Right hindlimb (tissue), 1 donor: ENCODE results near the gene CEND1.

Source experiments
- DNase-seq: peaks from one replicate; pipeline ENCODE4 v3.0.0-alpha.2; 2018

The CEND1 gene

GRCh38 chr11:777288-778255 lies 12.3 kb downstream of the CEND1 start, which contains the start of gene GATD1:
GATD1 (minus strand) TSS chr11:777487; CDS start chr11:777462, 25 bp downstream.
- peak; percentile 96 for DNase-seq

DNA sequence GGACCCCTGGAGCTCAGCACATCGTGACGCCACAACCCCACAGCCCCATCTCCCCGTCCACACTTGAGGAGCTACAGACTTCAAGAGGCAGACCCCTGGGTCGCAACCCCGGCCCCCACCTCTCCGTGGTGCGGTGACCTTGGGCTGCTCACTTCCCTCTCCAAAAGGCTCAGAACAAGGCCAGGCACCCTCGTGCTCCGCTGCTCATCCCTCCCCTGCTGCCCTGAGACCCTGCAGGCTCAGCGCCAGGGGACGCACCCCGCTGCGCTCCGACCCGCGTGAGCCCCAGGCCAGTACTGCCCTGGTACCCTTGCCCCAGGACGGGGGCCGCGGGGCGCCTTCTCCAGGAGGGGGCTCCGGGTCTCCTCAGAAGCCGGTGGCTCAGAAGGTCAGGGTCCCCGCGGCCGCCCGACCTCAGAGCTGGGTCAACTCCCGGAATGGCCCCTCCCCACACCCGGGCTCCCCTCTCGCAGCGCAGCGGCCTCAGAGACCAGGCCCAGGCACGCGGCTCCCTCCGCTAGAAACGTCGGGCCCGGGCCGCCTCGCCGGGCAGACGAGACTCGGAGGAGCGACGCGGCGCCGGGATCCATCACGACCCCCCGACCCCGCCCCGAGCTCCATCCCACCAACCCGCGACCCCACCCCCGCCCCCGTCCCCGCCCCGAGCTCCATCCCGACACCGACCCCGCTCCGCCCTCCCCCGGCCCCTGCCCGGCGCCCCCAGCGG lies 13.2 kb downstream of the CEND1 start:
- no peak for DNase-seq

GRCh38 chr11:776263-776560 lies 13.7 kb downstream of the CEND1 start:
- no peak for DNase-seq

- DNase-seq: no peak
Observed at GRCh38 chr11:774873-775592, 14.9 kb downstream of the CEND1 start.

DNA sequence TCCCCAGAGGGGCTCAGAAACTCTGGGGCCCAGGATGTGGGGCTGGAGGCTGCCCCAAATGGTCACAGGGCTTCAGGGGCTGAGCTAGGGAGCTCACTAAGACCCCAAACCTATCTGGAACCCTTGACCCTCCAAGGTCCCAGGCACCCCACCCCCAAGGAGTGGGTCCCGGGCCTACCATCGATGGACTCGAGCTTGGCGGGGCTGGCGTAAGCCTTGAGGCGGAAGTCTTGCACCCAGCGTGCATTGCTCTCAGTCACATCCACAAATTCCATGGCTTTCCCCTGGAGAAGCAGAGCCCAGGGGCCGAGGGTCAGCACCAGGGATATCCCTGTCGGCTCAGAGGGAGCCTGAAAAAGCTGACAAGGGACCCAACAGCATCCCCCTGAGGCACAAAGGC lies 16.1 kb downstream of the CEND1 start:
- no peak for DNase-seq

GRCh38 chr11:773425-773824 lies 16.5 kb downstream of the CEND1 start:
- DNase-seq: no peak

DNA sequence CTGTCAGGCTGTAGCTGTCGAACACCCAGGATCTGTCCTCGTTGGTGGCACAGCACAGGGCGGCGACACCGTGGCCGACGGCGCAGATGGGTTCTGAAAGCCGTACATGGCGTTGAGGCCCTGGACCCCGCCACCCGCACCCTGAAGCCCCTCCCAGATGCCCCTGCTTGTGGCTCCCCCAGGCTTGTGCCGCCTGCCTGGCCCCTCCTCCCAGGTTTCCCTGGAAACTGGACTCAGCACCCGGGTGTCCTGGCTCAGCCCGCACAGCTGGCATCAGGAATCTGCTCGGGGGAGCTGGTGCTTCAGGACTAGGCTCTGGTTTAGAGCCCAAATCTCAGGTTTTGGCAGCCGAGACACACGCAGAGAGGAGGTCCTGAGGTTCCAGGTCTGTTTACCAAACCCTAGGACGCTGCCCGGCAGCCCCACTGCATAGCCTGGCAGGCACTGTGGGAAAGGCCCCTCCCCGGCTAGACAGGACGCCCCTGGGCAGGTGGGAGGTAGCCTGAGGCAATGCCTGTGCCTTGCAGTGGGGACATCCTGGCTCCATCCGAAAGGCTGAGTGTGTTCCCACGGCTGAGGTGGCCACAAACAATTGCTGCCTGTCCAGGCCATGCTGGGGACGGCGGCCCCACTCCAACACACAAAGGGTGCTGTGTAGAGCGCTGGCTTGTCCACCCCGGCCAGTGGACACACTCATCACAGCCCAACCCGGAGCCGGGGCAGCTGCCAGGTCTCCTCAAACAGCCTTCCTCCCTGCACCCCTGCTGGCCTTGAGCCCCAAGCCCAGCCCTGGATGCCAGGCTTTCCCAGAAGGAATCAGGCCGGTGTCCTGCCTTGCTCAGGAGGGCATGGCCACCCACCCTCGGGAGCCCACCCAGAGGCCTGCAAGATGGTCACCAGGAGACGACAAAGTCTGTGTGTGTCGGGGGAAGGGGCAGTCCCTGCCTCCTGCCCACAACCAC lies 17.2 kb downstream of the CEND1 start:
- DNase-seq: no peak

DNA sequence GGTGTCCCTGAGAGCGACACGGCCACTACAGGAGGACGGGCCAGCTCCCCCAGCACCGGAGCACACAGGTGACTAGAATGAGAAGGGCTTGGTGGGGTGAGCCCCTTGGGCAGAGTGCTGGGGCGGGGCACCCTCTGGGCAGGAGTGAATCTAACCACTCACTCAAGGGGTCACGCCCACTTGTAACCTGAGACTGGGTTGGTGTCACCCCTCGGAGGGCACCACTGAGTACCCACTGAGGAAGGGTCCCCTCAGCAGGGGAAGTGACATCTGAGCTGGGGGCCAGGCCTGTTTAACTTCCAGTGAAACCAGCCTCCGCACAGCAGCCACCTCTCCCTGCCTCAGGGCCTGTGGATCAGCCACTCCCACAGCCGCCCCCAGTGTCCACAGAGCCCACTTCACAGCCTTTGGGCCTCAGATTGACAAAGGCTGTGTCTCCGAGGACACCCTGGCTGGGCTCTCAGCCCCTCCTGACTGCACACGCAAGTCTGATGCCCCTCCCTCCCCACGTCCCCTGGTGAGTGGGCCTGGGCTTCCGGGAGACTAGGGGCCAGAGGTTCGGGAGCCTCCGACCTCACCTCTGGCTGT lies 18.2 kb downstream of the CEND1 start:
- no peak for DNase-seq

GRCh38 chr11:770642-771616 lies 19.0 kb downstream of the CEND1 start:
- no peak for DNase-seq

- no peak for DNase-seq
Observed at GRCh38 chr11:769887-770641, 19.8 kb downstream of the CEND1 start.

- DNase-seq: no peak
Observed at GRCh38 chr11:767238-767637, 22.7 kb downstream of the CEND1 start.

GRCh38 chr11:766936-767210 lies 23.0 kb downstream of the CEND1 start:
- DNase-seq: no peak

DNA sequence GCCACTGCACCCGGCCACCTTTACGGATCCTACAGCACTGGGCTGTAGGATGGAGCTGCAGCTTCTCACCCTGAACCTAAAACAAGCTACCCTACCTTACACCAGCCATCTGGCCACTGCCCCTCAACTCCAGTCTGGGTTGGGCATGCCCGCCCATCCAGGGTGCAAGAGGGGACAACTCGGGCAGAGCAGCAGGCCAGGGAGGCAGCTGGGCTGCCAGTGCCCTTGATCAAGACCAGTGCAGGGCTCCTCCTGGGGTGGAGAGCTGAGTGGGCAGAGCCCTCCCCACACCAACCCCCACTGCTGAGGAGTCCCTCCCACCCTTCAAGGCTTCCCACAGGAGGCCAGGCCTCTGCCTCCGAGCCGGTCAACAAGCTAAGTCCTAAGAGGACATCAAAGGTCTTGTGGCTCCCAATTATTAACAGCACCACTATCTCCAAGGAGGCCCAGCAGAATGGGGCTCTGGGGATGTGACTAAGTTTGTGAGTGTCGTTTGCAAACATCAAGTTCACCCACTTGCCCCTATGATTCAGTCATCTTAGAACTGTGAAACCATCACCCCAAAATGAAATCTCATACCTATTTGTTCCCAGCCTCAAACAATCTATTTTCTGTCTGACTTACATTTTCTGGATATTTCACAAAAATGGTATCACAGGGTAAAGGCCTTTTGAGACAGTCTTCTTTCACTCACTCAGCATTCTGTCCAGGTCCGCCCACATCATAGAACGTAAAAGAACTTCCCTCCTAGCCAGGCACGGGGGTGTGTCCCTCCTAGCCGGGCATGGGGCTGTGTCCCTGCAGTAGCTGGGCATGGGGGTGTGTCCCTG lies 23.6 kb downstream of the CEND1 start:
- DNase-seq: no peak

- no peak for DNase-seq
Observed at GRCh38 chr11:765802-766091, 24.1 kb downstream of the CEND1 start.

GRCh38 chr11:765025-765801 lies 24.7 kb downstream of the CEND1 start:
- DNase-seq: peak; percentile 53

GRCh38 chr11:764322-765024 lies 25.4 kb downstream of the CEND1 start:
- DNase-seq: no peak

DNA sequence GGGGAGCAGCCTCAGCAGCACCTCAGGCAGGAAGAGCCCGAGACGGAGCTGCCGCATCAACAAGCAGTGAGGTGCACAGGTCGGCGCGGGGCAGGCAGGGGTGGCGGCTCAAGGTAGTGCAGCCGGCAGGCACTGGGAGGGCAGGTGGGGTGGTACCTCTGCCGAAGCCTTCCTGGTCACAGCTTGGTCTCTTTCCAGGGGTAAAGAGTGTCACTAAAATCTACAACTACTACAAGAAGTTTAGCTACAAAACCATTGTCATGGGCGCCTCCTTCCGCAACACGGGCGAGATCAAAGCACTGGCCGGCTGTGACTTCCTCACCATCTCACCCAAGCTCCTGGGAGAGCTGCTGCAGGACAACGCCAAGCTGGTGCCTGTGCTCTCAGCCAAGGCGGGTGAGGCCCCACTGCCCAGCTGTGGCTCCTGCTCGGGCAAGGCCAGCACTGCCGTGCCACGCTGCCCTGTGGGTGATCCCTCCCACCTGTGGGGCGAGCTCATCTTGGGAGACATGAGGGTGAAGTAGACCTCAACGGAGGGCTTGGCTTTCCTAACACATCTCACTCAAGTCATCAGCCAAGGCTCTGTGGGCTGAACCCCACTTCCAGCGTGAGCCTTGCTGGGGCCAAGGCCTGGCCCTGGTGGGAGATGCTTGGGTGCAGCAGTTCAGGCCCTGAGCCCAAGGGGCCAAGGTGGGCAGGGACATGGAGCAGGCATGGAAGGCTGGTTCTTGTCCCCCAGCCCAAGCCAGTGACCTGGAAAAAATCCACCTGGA lies 26.2 kb downstream of the CEND1 start:
- no peak for DNase-seq
